ENCODE data around the gene SDK2.

SDK2 gene

GRCh38 chr17:73634629-73635028, 9.6 kb downstream of the SDK2 start:
- no peak for DNase-seq (ENCODE audit: low read depth)

- no peak for DNase-seq (ENCODE audit: low read depth)
Observed at GRCh38 chr17:73633736-73634135, 10.5 kb downstream of the SDK2 start.

GRCh38 chr17:73632513-73632912, 11.7 kb downstream of the SDK2 start:
- DNase-seq (ENCODE audit: low read depth): no peak

GRCh38 chr17:73630965-73631595, 13.2 kb downstream of the SDK2 start:
- no peak for DNase-seq (ENCODE audit: low read depth)

GRCh38 chr17:73630531-73630930, 13.7 kb downstream of the SDK2 start:
- DNase-seq (ENCODE audit: low read depth): no peak

GRCh38 chr17:73628642-73629552, 15.3 kb downstream of the SDK2 start:
- DNase-seq (ENCODE audit: low read depth): no peak

GRCh38 chr17:73625991-73626673, 18.1 kb downstream of the SDK2 start:
- no peak for DNase-seq (ENCODE audit: low read depth)

- no peak for DNase-seq (ENCODE audit: low read depth)
Observed at GRCh38 chr17:73625006-73625405, 19.2 kb downstream of the SDK2 start.

- no peak for DNase-seq (ENCODE audit: low read depth)
Observed at GRCh38 chr17:73624496-73624988, 19.7 kb downstream of the SDK2 start.

- DNase-seq (ENCODE audit: low read depth): no peak
Observed at GRCh38 chr17:73623818-73624217, 20.4 kb downstream of the SDK2 start.

GRCh38 chr17:73623247-73623646, 21.0 kb downstream of the SDK2 start:
- no peak for DNase-seq (ENCODE audit: low read depth)

GRCh38 chr17:73622381-73622780, 21.9 kb downstream of the SDK2 start:
- no peak for DNase-seq (ENCODE audit: low read depth)

GRCh38 chr17:73621685-73622084, 22.6 kb downstream of the SDK2 start:
- DNase-seq (ENCODE audit: low read depth): no peak

- DNase-seq (ENCODE audit: low read depth): no peak
Observed at GRCh38 chr17:73620414-73620813, 23.8 kb downstream of the SDK2 start.

GRCh38 chr17:73617501-73617900, 26.7 kb downstream of the SDK2 start:
- no peak for DNase-seq (ENCODE audit: low read depth)

- no peak for DNase-seq (ENCODE audit: low read depth)
Observed at GRCh38 chr17:73616873-73617404, 27.3 kb downstream of the SDK2 start.

GRCh38 chr17:73616120-73616872, 27.9 kb downstream of the SDK2 start:
- DNase-seq (ENCODE audit: low read depth): no peak

GRCh38 chr17:73614256-73614655, 30.0 kb downstream of the SDK2 start:
- DNase-seq (ENCODE audit: low read depth): no peak

- DNase-seq (ENCODE audit: low read depth): no peak
Observed at GRCh38 chr17:73613271-73614233, 30.7 kb downstream of the SDK2 start.

GRCh38 chr17:73612031-73612472, 32.2 kb downstream of the SDK2 start:
- DNase-seq (ENCODE audit: low read depth): no peak

Measured in iris pigment epithelial cell (primary cell).